ENCODE results near the gene EVA1A.

GRCh38 chr2:75549401-75550253 is 11.1 kb downstream of the EVA1A start:
- TF ChIP-seq, protein P1, sequence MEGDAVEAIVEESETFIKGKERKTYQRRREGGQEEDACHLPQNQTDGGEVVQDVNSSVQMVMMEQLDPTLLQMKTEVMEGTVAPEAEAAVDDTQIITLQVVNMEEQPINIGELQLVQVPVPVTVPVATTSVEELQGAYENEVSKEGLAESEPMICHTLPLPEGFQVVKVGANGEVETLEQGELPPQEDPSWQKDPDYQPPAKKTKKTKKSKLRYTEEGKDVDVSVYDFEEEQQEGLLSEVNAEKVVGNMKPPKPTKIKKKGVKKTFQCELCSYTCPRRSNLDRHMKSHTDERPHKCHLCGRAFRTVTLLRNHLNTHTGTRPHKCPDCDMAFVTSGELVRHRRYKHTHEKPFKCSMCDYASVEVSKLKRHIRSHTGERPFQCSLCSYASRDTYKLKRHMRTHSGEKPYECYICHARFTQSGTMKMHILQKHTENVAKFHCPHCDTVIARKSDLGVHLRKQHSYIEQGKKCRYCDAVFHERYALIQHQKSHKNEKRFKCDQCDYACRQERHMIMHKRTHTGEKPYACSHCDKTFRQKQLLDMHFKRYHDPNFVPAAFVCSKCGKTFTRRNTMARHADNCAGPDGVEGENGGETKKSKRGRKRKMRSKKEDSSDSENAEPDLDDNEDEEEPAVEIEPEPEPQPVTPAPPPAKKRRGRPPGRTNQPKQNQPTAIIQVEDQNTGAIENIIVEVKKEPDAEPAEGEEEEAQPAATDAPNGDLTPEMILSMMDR (IDR thresholded peaks at IDR 0.05) = no peak
- no peak for TF ChIP-seq POLR2A (IDR thresholded peaks at IDR 0.05)

Data from testis (tissue), 2 donors.